ENCODE data around the gene C16orf54. TPM values are rescaled to one million over a fixed set of nuclear protein-coding genes. Genes with fewer than 3 reads are reported as not detected.

The C16orf54 gene
- total and polyA plus RNA-seq, 9 of the 15 experiments (the other 6 are each of a cell fraction or from before 2014, with no cell fraction given) = 0.09 TPM; not detected in 8

DNA sequence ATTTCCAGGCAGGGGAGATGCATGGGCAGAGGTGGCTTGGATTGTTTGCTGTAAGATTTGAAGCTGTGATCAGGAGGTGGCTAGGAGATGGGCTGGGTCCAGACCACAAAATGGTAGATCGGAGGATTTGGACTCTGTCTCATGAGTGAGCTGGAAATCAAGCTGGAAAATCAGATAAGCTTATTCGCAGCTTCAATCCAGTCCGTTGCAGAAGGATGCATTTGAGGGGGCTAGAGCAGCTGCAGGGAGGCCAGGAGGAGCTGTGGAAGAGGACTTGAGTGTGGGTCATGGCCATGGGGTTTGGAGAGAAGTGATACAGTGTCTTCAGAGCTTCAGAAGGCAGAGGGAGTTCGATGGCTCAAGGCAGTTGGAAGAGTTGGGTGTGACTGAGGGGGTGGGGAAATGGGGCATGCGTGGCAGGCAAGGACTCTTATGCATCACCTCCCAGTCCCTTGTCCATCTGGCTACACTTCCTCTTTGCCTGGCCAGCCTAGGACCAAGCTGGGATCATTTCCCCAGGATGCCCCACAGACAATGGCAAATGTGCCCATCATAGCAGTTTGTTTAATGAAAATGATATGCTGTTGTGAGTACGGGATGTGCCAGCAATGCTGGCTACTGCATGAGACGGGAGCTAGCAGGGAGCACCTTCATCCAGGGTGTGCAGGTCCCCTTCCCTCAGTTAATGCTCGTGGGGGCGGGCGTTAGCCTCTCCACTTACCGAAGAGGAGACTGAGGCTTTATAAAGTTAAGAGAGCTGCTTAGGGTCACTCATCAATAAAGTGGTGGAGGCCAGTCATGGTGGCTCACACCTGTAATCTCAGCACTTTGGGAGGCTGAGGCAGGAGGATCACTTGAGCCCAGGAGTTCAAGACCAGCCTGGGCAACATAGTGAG, 46.2 kb downstream of the C16orf54 start (continued):
- TF ChIP-seq UBTF (IDR thresholded peaks at IDR 0.05; ENCODE audit: borderline replicate concordance in 1 of 2, low read depth in 2 of 2, low read length in 2 of 2) = no peak
- no peak for TF ChIP-seq PTRF (tag; IDR thresholded peaks at IDR 0.05)
- TF ChIP-seq CREM (IDR thresholded peaks at IDR 0.05; ENCODE audit: low read depth) = no peak
- no peak for TF ChIP-seq SIRT6 (IDR thresholded peaks at IDR 0.05; ENCODE audit: low read depth, low read length)
- TF ChIP-seq E2F6 (IDR thresholded peaks at IDR 0.05; ENCODE audit: borderline replicate concordance in 1 of 2, extremely low read depth in 1 of 2, insufficient read depth in 1 of 2, insufficient read length in 1 of 2, low read depth in 1 of 2, low read length in 1 of 2, poor library complexity in 1 of 2, severe bottlenecking in 1 of 2) = peak in 1 of 2 experiments; percentile 11
- no peak for TF ChIP-seq PRPF4 (IDR thresholded peaks at IDR 0.05; ENCODE audit: insufficient read depth, low read depth, low read length, poor library complexity, severe bottlenecking)
- no peak for TF ChIP-seq E2F1 (CRISPR knock-in tag; IDR thresholded peaks at IDR 0.05)
- TF ChIP-seq ZFX (CRISPR knock-in tag; IDR thresholded peaks at IDR 0.05) = no peak
- no peak for TF ChIP-seq GABPA (tag; conservative IDR thresholded peaks at IDR 0.05; ENCODE audit: low read depth)
- TF ChIP-seq CXXC5 (CRISPR knock-in tag; IDR thresholded peaks at IDR 0.05) = no peak
- no peak for TF ChIP-seq MYC (IDR thresholded peaks at IDR 0.05; ENCODE audit: low read depth, low read length)
- no peak for TF ChIP-seq MYC (CRISPR knock-in tag; IDR thresholded peaks at IDR 0.05; ENCODE audit: borderline replicate concordance, low read depth)
- TF ChIP-seq PHTF2 (CRISPR knock-in tag; IDR thresholded peaks at IDR 0.05) = no peak
- TF ChIP-seq, protein P1, sequence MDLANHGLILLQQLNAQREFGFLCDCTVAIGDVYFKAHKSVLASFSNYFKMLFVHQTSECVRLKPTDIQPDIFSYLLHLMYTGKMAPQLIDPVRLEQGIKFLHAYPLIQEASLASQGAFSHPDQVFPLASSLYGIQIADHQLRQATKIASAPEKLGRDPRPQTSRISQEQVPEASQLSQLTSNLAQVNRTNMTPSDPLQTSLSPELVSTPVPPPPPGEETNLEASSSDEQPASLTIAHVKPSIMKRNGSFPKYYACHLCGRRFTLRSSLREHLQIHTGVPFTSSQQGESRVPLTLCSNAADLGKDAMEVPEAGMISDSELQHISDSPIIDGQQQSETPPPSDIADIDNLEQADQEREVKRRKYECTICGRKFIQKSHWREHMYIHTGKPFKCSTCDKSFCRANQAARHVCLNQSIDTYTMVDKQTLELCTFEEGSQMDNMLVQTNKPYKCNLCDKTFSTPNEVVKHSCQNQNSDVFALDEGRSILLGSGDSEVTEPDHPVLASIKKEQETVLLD (IDR thresholded peaks at IDR 0.05) = no peak
- TF ChIP-seq, protein P2, sequence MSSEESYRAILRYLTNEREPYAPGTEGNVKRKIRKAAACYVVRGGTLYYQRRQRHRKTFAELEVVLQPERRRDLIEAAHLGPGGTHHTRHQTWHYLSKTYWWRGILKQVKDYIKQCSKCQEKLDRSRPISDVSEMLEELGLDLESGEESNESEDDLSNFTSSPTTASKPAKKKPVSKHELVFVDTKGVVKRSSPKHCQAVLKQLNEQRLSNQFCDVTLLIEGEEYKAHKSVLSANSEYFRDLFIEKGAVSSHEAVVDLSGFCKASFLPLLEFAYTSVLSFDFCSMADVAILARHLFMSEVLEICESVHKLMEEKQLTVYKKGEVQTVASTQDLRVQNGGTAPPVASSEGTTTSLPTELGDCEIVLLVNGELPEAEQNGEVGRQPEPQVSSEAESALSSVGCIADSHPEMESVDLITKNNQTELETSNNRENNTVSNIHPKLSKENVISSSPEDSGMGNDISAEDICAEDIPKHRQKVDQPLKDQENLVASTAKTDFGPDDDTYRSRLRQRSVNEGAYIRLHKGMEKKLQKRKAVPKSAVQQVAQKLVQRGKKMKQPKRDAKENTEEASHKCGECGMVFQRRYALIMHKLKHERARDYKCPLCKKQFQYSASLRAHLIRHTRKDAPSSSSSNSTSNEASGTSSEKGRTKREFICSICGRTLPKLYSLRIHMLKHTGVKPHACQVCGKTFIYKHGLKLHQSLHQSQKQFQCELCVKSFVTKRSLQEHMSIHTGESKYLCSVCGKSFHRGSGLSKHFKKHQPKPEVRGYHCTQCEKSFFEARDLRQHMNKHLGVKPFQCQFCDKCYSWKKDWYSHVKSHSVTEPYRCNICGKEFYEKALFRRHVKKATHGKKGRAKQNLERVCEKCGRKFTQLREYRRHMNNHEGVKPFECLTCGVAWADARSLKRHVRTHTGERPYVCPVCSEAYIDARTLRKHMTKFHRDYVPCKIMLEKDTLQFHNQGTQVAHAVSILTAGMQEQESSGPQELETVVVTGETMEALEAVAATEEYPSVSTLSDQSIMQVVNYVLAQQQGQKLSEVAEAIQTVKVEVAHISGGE (CRISPR knock-in tag; IDR thresholded peaks at IDR 0.05) = no peak
